Measurements from ENCODE around the gene IFI27L1. TPM values are rescaled to one million over a fixed set of nuclear protein-coding genes. Genes with fewer than 3 reads are reported as not detected.

Gene IFI27L1
- total RNA-seq, 2 donors from 2014 or later: 11.1 to 138 TPM

DNA sequence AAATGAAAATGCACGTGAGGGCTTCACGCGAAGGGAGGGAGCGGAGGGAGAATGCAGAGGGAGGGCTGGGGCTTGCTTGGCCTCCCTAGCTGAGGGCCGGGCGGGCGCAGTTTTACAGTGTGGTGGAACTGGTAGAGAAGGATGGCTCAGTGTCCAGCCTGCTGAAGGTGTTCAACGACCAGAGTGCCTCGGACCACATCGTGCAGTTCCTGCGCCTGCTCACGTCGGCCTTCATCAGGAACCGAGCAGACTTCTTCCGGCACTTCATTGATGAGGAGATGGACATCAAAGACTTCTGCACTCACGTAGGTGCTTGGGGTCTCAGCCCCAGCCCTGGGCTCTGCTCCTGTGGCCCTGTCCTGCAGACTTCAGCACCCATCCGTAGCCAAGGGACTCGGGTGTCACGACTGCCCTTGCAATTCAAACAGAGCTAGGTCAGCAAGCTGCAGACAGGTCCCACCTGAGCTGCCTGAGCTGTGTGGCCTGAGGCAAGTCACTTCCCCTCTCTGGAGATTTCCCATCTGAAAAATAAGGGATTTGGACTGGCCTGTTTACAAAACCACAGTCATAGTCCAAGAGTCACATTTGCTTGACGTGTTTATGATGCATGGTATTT is 36.5 kb upstream of the IFI27L1 start:
- TF ChIP-seq, protein P1, sequence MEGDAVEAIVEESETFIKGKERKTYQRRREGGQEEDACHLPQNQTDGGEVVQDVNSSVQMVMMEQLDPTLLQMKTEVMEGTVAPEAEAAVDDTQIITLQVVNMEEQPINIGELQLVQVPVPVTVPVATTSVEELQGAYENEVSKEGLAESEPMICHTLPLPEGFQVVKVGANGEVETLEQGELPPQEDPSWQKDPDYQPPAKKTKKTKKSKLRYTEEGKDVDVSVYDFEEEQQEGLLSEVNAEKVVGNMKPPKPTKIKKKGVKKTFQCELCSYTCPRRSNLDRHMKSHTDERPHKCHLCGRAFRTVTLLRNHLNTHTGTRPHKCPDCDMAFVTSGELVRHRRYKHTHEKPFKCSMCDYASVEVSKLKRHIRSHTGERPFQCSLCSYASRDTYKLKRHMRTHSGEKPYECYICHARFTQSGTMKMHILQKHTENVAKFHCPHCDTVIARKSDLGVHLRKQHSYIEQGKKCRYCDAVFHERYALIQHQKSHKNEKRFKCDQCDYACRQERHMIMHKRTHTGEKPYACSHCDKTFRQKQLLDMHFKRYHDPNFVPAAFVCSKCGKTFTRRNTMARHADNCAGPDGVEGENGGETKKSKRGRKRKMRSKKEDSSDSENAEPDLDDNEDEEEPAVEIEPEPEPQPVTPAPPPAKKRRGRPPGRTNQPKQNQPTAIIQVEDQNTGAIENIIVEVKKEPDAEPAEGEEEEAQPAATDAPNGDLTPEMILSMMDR (IDR thresholded peaks at IDR 0.05): no peak
- TF ChIP-seq POLR2AphosphoS5 (IDR thresholded peaks at IDR 0.05) (no peak), POLR2A (IDR thresholded peaks at IDR 0.05) (no peak)
- no peak for DNase-seq (ENCODE audit: low spot score)
- 86% methylated on average over 20 of the region's 20 CpGs for WGBS
- Histone ChIP-seq H3K36me3 (peaks cover 0 to 24% of the 10 kb centered on the region in 2 donors), H3K27me3 (replicated peaks; ENCODE audit: insufficient read depth) (no peaks in the 10 kb centered on the region), H3K4me3 (no peak overlapping the region), H3K27ac (no peak overlapping the region), H3K9me3 (no peaks in the 10 kb centered on the region), H3K4me1 (replicated peaks) (no peaks in the 10 kb centered on the region)
- intact Hi-C loops (cut with DNase I): no loop called here

DNA sequence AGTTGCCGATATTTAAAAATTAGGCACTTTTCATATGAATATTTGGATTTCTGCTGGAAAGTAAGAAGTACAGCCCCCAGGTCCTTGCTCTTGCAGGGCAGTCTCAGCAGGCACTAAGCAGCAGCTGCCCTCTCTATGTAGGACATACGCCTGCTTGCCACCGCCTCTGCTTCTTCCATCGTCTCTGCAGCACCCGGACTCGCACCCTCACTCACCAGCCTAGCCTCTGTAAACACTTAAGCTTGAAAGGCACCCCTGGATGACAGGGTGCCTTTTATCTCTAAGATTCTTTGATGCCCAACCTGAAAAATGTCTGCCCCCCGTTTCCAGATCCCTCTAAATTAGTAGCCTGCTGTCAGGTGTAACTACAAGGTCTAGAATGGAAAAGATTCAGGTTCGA is 36.0 kb upstream of the IFI27L1 start:
- 90% methylated on average over 8 of the region's 8 CpGs for WGBS

DNA sequence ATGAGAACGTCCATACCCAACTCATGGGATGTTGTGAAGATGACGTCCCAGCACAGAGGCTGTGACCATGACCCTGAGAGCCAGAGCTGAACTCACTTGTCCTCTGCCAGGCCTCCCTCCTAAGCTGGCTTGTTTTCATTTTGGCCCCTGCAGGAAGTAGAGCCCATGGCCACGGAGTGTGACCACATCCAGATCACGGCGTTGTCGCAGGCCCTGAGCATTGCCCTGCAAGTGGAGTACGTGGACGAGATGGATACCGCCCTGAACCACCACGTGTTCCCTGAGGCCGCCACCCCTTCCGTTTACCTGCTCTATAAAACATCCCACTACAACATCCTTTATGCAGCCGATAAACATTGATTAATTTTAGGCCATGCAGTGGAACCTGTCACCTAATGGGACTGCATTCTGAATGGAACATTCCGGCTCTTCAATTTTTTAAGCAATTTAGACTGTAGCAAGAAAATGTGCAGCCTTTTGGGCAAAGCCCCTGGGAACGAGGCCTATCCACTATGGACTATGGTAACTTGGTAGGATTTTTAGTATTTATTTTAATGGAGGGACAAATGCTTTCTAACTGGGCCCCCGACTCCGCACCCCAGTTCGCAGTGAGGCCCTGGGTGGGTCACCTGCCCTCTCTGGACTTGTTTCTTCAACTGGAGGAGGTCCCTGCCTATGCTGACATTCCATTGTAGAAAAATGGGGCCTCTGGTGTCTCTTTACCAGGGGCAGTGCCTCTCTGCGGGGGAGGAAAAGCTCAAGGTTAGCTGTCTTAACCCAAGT is 35.4 kb upstream of the IFI27L1 start:
- Histone ChIP-seq H3K9me3 (no peaks in the 10 kb centered on the region), H3K36me3 (peaks cover 0 to 33% of the 10 kb centered on the region in 2 donors), H3K4me3 (no peak overlapping the region), H3K27ac (no peak overlapping the region), H3K27me3 (replicated peaks; ENCODE audit: insufficient read depth) (no peaks in the 10 kb centered on the region), H3K4me1 (replicated peaks) (no peaks in the 10 kb centered on the region)
- DNase-seq (ENCODE audit: low spot score): no peak
- TF ChIP-seq POLR2AphosphoS5 (IDR thresholded peaks at IDR 0.05) (no peak), POLR2A (IDR thresholded peaks at IDR 0.05) (no peak)
- TF ChIP-seq, protein P1 (IDR thresholded peaks at IDR 0.05): no peak
- intact Hi-C loops (cut with DNase I): no loop called here
- WGBS: 86% methylated on average over 19 of the region's 19 CpGs

More for the DNA sequence above, 36.0 kb upstream of the IFI27L1 start:
- no peaks in the 10 kb centered on the region for H3K4me1 ChIP-seq (replicated peaks)
- H3K27me3 ChIP-seq (replicated peaks; ENCODE audit: insufficient read depth): no peaks in the 10 kb centered on the region
- H3K9me3 ChIP-seq: no peaks in the 10 kb centered on the region
- TF ChIP-seq POLR2A (IDR thresholded peaks at IDR 0.05): no peak
- TF ChIP-seq, protein P1 (IDR thresholded peaks at IDR 0.05): no peak
- TF ChIP-seq POLR2AphosphoS5 (IDR thresholded peaks at IDR 0.05): no peak
- H3K4me3 ChIP-seq: no peak overlapping the region
- intact Hi-C loops (cut with DNase I): no loop called here
- no peak overlapping the region for H3K27ac ChIP-seq
- DNase-seq (ENCODE audit: low spot score): no peak
- H3K36me3 ChIP-seq: peaks cover 0 to 29% of the 10 kb centered on the region in 2 donors

DNA sequence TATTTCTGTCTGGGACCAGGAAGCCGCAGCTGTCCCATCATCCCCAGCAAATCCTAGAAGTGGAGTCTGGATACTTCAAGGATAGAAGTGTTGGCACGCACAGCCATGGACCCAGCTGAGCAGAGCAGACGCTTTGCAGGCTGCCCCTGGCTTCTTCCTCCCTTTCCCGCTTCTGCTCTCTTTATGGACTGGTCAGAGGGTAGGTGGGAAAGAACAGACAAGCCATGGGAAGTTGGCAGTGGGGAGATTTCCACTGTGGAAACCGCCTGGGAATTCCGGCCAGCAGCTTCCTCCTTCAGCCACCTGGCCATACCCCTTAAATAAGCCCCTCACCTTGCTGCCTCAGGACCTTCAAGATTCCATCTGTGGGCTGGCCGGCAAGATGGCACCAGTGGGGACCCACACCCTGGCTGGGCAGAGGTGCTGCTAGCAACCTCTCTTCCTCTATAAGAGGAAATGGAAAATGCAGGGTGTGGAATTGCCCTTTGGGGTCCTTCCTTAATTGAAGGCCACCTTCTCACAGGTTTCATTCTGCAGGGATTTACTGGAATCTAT is 34.3 kb upstream of the IFI27L1 start:
- Histone ChIP-seq H3K27me3 (replicated peaks; ENCODE audit: insufficient read depth) (no peaks in the 10 kb centered on the region), H3K27ac (no peak overlapping the region), H3K36me3 (peaks cover 3 to 33% of the 10 kb centered on the region in 2 donors), H3K9me3 (no peaks in the 10 kb centered on the region), H3K4me1 (replicated peaks) (no peaks in the 10 kb centered on the region), H3K4me3 (no peak overlapping the region)
- no peak for DNase-seq (ENCODE audit: low spot score)
- WGBS: 85% methylated on average over 7 of the region's 7 CpGs
- intact Hi-C loops (cut with DNase I): no loop called here
- TF ChIP-seq POLR2AphosphoS5 (IDR thresholded peaks at IDR 0.05) (no peak), POLR2A (IDR thresholded peaks at IDR 0.05) (no peak)
- TF ChIP-seq, protein P1 (IDR thresholded peaks at IDR 0.05): no peak
